Measurements from ENCODE around the gene CRYBG3. TPM values are rescaled to one million over a fixed set of nuclear protein-coding genes. Genes with fewer than 3 reads are reported as not detected.
"Not testable (repeated sequence)": the region's sequence is repeated elsewhere in the genome, so short reads cannot be mapped to it uniquely, and the experiment has no call there.

Gene CRYBG3
- total and polyA plus RNA-seq, 4 donors: 1.1 to 9.5 (median 2.5) TPM

- no peak for TF ChIP-seq HNF4G (IDR thresholded peaks at IDR 0.05)
- no peak for TF ChIP-seq FOXA1 (IDR thresholded peaks at IDR 0.05)
- no peak for TF ChIP-seq TAF1 (conservative IDR thresholded peaks at IDR 0.05)
- TF ChIP-seq JUND (IDR thresholded peaks at IDR 0.05): no peak
- TF ChIP-seq RAD21 (IDR thresholded peaks at IDR 0.05): no peak
- TF ChIP-seq ZBTB33 (IDR thresholded peaks at IDR 0.05): no peak
Measured at GRCh38 chr3:97831140-97831539, 9.3 kb downstream of the CRYBG3 start (continued).

GRCh38 chr3:97833184-97833583 lies 11.4 kb downstream of the CRYBG3 start:
- DNase-seq (ENCODE audit: low spot score); H3K4me3 ChIP-seq (ENCODE audit: low read depth in 1 of 3, low read length in 3 of 3); H3K27me3 ChIP-seq (ENCODE audit: control insufficient read depth in 4 of 4, insufficient read depth in 4 of 4, low read length in 3 of 4); H3K27ac ChIP-seq (ENCODE audit: low read depth in 1 of 2, low read length in 2 of 2); H3K36me3 ChIP-seq (ENCODE audit: control insufficient read depth in 4 of 4, insufficient read depth in 3 of 4, low read depth in 1 of 4, low read length in 3 of 4); H3K9ac ChIP-seq (ENCODE audit: low read depth in 1 of 2, low read length in 2 of 2); H3K9me3 ChIP-seq (ENCODE audit: control insufficient read depth in 4 of 4, low read length in 3 of 4); H3K4me1 ChIP-seq (ENCODE audit: control insufficient read depth in 4 of 4, insufficient read depth in 4 of 4, low read length in 3 of 4): not testable (repeated sequence)
- 92% methylated on average over 4 of the region's 4 CpGs for WGBS

- Histone ChIP-seq H3K27ac (ENCODE audit: low read depth in 1 of 2, low read length in 2 of 2) (no peak overlapping the region), H3K36me3 (ENCODE audit: control insufficient read depth in 4 of 4, insufficient read depth in 3 of 4, low read depth in 1 of 4, low read length in 3 of 4) (no peaks in the 10 kb centered on the region), H3K4me1 (ENCODE audit: control insufficient read depth in 4 of 4, insufficient read depth in 4 of 4, low read length in 3 of 4) (no peaks in the 10 kb centered on the region), H3K27me3 (ENCODE audit: control insufficient read depth in 4 of 4, insufficient read depth in 4 of 4, low read length in 3 of 4) (no peaks in the 10 kb centered on the region), H3K9me3 (ENCODE audit: control insufficient read depth in 4 of 4, low read length in 3 of 4) (no peaks in the 10 kb centered on the region), H3K4me3 (ENCODE audit: low read depth in 1 of 3, low read length in 3 of 3) (no peak overlapping the region), H3K9ac (ENCODE audit: low read depth in 1 of 2, low read length in 2 of 2) (no peak overlapping the region)
- TF ChIP-seq FOXA1 (IDR thresholded peaks at IDR 0.05): no peak
- TF ChIP-seq NR2F2 (IDR thresholded peaks at IDR 0.05): no peak
- no peak for TF ChIP-seq JUND (IDR thresholded peaks at IDR 0.05)
- TF ChIP-seq SP1 (IDR thresholded peaks at IDR 0.05): no peak
- TF ChIP-seq CTCF (IDR thresholded peaks at IDR 0.05; ENCODE audit: low read depth, low read length, missing input control): no peak
- no peak for TF ChIP-seq ZBTB33 (IDR thresholded peaks at IDR 0.05)
- no peak for TF ChIP-seq REST (IDR thresholded peaks at IDR 0.05)
- no peak for TF ChIP-seq HNF4G (IDR thresholded peaks at IDR 0.05)
- no peak for DNase-seq (ENCODE audit: low spot score)
- 96% methylated on average over 5 of the region's 5 CpGs for WGBS
Measured at GRCh38 chr3:97835761-97836160, 13.9 kb downstream of the CRYBG3 start.
